ENCODE results near the gene LDHA.

- TF ChIP-seq EZH2 (IDR thresholded peaks at IDR 0.05) (no peak), FOXP2 (optimal IDR thresholded peaks at IDR 0.05; ENCODE audit: control extremely low read depth, extremely low read length, insufficient read depth) (no peak), POLR2AphosphoS5 (IDR thresholded peaks at IDR 0.05; ENCODE audit: borderline replicate concordance, low read depth, low read length) (no peak)
These were observed 26.9 kb upstream of the LDHA start for GRCh38 chr11:18367431-18367830.

Data from SK-N-MC (cell line).